OCI-LY3 (cell line): ENCODE measurements around the gene DDX43.

Experiments
- CTCF ChIP-seq: fragments of 200-600, 300-600 bp; sonication (generic); IDR thresholded peaks from 2 replicates; pipeline ENCODE4 v1.5.1; 2014; ENCODE audit warnings: antibody characterized with exemption, low read length, low read depth
- EZH2phosphoT487 ChIP-seq: fragments of 200-600 bp; shearing (Covaris generic); IDR thresholded peaks from 2 replicates; pipeline ENCODE4 v1.6.1; 2018; ENCODE audit warnings: antibody characterized with exemption, mixed run types, low read depth

- TF ChIP-seq CTCF (no peak), EZH2phosphoT487 (no peak)
Observed at GRCh38 chr6:73394577-73395354, at the start of gene DDX43.
